Measurements from ENCODE around the gene FNBP1L.

The FNBP1L gene

GRCh38 chr1:93495911-93496310, 48.0 kb downstream of the FNBP1L start:
- no peak for DNase-seq

- no peak for DNase-seq
Observed at GRCh38 chr1:93496520-93496919, 48.6 kb downstream of the FNBP1L start.

GRCh38 chr1:93499075-93499474, 51.2 kb downstream of the FNBP1L start:
- DNase-seq = no peak

- no peak for DNase-seq
Observed at GRCh38 chr1:93499533-93499932, 51.6 kb downstream of the FNBP1L start.

GRCh38 chr1:93500275-93500674, 52.4 kb downstream of the FNBP1L start:
- no peak for DNase-seq

GRCh38 chr1:93501399-93501798, 53.5 kb downstream of the FNBP1L start:
- no peak for DNase-seq

GRCh38 chr1:93501829-93502369, 54.0 kb downstream of the FNBP1L start:
- DNase-seq = no peak

GRCh38 chr1:93502571-93502970, 54.7 kb downstream of the FNBP1L start:
- DNase-seq = peak; percentile 12

GRCh38 chr1:93503163-93503562, 55.2 kb downstream of the FNBP1L start:
- no peak for DNase-seq

GRCh38 chr1:93503816-93504215, 55.9 kb downstream of the FNBP1L start:
- no peak for DNase-seq

GRCh38 chr1:93504247-93505033, 56.5 kb downstream of the FNBP1L start:
- DNase-seq = no peak

GRCh38 chr1:93506126-93506525, 58.2 kb downstream of the FNBP1L start:
- no peak for DNase-seq

GRCh38 chr1:93516164-93516563, 68.2 kb downstream of the FNBP1L start:
- DNase-seq = no peak

GRCh38 chr1:93518516-93518915, 70.6 kb downstream of the FNBP1L start:
- DNase-seq = no peak

GRCh38 chr1:93519199-93519829, 71.4 kb downstream of the FNBP1L start:
- peak; percentile 59 for DNase-seq

GRCh38 chr1:93521618-93522017, 73.7 kb downstream of the FNBP1L start:
- DNase-seq = no peak

GRCh38 chr1:93522721-93523120, 74.8 kb downstream of the FNBP1L start:
- no peak for DNase-seq

GRCh38 chr1:93525431-93525830, 77.5 kb downstream of the FNBP1L start:
- no peak for DNase-seq

GRCh38 chr1:93526431-93526830, 78.5 kb downstream of the FNBP1L start:
- no peak for DNase-seq

- DNase-seq = no peak
Observed at GRCh38 chr1:93528412-93528811, 80.5 kb downstream of the FNBP1L start.

- DNase-seq = no peak
Observed at GRCh38 chr1:93531193-93531592, 83.3 kb downstream of the FNBP1L start.

- DNase-seq = no peak
Observed at GRCh38 chr1:93532780-93533378, 85.0 kb downstream of the FNBP1L start.

GRCh38 chr1:93533677-93534076, 85.8 kb downstream of the FNBP1L start:
- DNase-seq = no peak

- peak; percentile 25 for DNase-seq
Observed at GRCh38 chr1:93537396-93537795, 89.5 kb downstream of the FNBP1L start.
